AG09319 (cell line): ENCODE results near the gene GMEB2.

ENCODE experiments used
- DNase-seq: peaks from one replicate; pipeline ENCODE4 v3.0.0-alpha.2; 2010; ENCODE audit warnings: low read depth; ENCODE audit errors: extremely low read depth
- TF ChIP-seq, protein P1 (sequence below): IDR thresholded peaks from 2 replicates; pipeline ENCODE4 v1.5.1; 2011; ENCODE audit warnings: low read depth, mild to moderate bottlenecking, inconsistent platforms, low read length, moderate library complexity

GMEB2 gene

DNA sequence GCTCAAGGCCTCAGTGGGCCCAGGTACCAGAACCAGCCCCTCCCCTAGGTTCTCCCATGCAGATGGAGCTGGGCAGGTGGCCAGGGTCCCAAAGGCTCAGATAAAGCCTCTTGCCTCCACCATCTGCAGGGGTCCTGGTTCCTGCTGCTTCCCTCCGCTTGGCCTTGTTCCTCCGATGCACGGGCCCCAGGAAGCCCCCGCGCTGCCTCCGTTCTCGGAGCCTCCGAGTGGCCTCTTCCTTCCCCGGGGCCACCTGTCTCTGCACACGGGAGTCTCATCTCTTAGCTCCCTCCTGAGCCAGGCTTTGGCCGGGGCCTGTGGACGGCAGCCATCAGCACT lies 87.8 kb downstream of the GMEB2 start:
- DNase-seq = no peak
- TF ChIP-seq, protein P1, sequence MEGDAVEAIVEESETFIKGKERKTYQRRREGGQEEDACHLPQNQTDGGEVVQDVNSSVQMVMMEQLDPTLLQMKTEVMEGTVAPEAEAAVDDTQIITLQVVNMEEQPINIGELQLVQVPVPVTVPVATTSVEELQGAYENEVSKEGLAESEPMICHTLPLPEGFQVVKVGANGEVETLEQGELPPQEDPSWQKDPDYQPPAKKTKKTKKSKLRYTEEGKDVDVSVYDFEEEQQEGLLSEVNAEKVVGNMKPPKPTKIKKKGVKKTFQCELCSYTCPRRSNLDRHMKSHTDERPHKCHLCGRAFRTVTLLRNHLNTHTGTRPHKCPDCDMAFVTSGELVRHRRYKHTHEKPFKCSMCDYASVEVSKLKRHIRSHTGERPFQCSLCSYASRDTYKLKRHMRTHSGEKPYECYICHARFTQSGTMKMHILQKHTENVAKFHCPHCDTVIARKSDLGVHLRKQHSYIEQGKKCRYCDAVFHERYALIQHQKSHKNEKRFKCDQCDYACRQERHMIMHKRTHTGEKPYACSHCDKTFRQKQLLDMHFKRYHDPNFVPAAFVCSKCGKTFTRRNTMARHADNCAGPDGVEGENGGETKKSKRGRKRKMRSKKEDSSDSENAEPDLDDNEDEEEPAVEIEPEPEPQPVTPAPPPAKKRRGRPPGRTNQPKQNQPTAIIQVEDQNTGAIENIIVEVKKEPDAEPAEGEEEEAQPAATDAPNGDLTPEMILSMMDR = no peak

DNA sequence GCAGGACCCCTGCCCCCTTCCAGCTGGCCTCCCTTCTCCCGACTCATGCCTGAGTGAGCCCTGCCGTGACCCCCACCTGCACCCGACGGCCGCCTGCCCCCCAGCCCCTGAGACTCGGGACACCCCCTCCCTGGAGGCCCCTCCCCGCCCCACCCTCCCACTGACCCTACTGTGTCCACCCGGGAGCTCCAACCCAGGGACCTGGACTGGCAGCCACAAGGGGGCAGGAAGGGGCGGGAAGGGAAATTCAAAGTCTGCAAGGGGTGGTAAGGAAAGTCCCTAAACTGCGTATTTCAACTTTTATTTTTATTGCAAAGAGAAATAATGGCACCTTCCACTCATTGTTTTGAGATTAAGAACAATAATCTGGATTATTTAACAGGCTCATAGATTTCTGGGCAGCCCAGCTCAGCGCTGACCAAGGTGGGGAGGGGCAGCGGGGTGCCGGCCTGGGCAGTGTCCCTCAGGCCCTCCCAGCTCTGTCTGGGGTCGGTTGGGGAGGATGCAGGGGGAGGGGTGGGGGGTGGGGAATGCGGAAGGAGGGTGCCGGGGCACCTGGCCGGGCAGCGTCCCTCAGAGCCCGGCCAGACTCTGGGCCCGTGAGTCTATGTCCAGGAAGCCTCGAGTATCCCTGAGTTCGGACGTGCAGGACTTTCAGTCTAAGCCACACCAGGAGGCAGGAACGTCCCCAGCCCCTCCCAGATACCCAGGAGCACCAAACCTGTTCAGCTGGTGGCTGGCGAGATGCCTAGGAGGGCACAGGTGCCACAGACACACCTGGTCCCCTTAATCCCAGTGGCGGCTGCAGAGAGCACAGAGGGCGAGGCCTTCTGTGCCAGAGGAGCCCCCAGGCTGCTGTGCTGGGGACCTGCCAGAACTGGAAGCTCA lies 88.5 kb downstream of the GMEB2 start:
- TF ChIP-seq, protein P1 = no peak
- no peak for DNase-seq
